ENCODE results near the gene WNK2.
A peak's percentile ranks its signal among the peaks of the same experiment; 100 is the strongest.

The WNK2 gene

GRCh38 chr9:93299418-93300174, 115.7 kb downstream of the WNK2 start:
- Histone ChIP-seq H3K27me3 (ENCODE audit: control insufficient read depth in 3 of 3, insufficient read depth in 3 of 3, low read depth in 1 of 3, low read length in 3 of 3) (no peaks in the 10 kb centered on the region), H4K91ac (ENCODE audit: low read depth, low read length, poor library complexity) (no peak overlapping the region), H3K9ac (ENCODE audit: low read depth, low read length, poor library complexity) (no peak overlapping the region), H2BK12ac (ENCODE audit: low read length) (no peak overlapping the region), H3K23ac (ENCODE audit: low read depth, low read length, poor library complexity) (peak overlapping the region; percentile 43), H2BK15ac (ENCODE audit: low read length) (no peak overlapping the region), H3K4me2 (ENCODE audit: insufficient read depth, low read length, poor library complexity, severe bottlenecking) (no peak overlapping the region), H3K4ac (ENCODE audit: low read length) (no peak overlapping the region), H2BK5ac (ENCODE audit: low read length) (no peak overlapping the region), H2AK5ac (ENCODE audit: low read depth, low read length) (no peak overlapping the region), H3K4me3 (ENCODE audit: low read length in 2 of 2) (no peak overlapping the region), H3K9me3 (replicated peaks in 1 of 2; ENCODE audit: control insufficient read depth in 2 of 2, insufficient read depth in 1 of 2, low read depth in 1 of 2, low read length in 2 of 2) (no peaks in the 10 kb centered on the region), H4K8ac (ENCODE audit: low read depth, low read length) (no peak overlapping the region), H3K4me1 (ENCODE audit: control insufficient read depth in 2 of 2, insufficient read depth in 1 of 2, low read depth in 1 of 2, low read length in 2 of 2) (peaks cover 0 to 5% of the 10 kb centered on the region in 2 donors), H3K14ac (ENCODE audit: low read length) (no peak overlapping the region), H3K79me1 (ENCODE audit: low read depth, low read length) (peaks cover 7% of the 10 kb centered on the region), H2BK120ac (ENCODE audit: low read depth, low read length) (no peak overlapping the region), H3K27ac (replicated peaks; ENCODE audit: low read length) (no peak overlapping the region), H3K36me3 (replicated peaks in 1 of 2; ENCODE audit: control insufficient read depth in 2 of 2, insufficient read depth in 2 of 2, low read length in 2 of 2) (peaks cover 0 to 6% of the 10 kb centered on the region in 2 donors), H3K18ac (ENCODE audit: low read length) (no peak overlapping the region), H2AFZ (ENCODE audit: low read length) (no peak overlapping the region)
- WGBS, 2 donors (ENCODE audit: extremely low coverage in 2 of 2, insufficient read length in 2 of 2, insufficient replicate concordance in 1 of 2): no CpG with 5 or more reads among the region's 26 CpGs
- DNase-seq (ENCODE audit: low spot score): no peak

- H3K27ac ChIP-seq (replicated peaks; ENCODE audit: low read length): no peak overlapping the region
- H3K4me3 ChIP-seq (ENCODE audit: low read length in 2 of 2): no peak overlapping the region
- H4K8ac ChIP-seq (ENCODE audit: low read depth, low read length): no peak overlapping the region
- peak overlapping the region; percentile 80 for H3K23ac ChIP-seq (ENCODE audit: low read depth, low read length, poor library complexity)
- H3K79me1 ChIP-seq (ENCODE audit: low read depth, low read length): peaks cover 7% of the 10 kb centered on the region
- no peak overlapping the region for H2AK5ac ChIP-seq (ENCODE audit: low read depth, low read length)
- peak overlapping the region; percentile 57 for H3K18ac ChIP-seq (ENCODE audit: low read length)
- peaks cover 0 to 6% of the 10 kb centered on the region in 2 donors for H3K36me3 ChIP-seq (replicated peaks in 1 of 2; ENCODE audit: control insufficient read depth in 2 of 2, insufficient read depth in 2 of 2, low read length in 2 of 2)
- H2BK12ac ChIP-seq (ENCODE audit: low read length): no peak overlapping the region
- H3K4ac ChIP-seq (ENCODE audit: low read length): no peak overlapping the region
- peaks cover 0 to 7% of the 10 kb centered on the region in 2 donors for H3K4me1 ChIP-seq (ENCODE audit: control insufficient read depth in 2 of 2, insufficient read depth in 1 of 2, low read depth in 1 of 2, low read length in 2 of 2)
- H3K14ac ChIP-seq (ENCODE audit: low read length): no peak overlapping the region
- no peak overlapping the region for H2BK15ac ChIP-seq (ENCODE audit: low read length)
- no peaks in the 10 kb centered on the region for H3K9me3 ChIP-seq (replicated peaks in 1 of 2; ENCODE audit: control insufficient read depth in 2 of 2, insufficient read depth in 1 of 2, low read depth in 1 of 2, low read length in 2 of 2)
- no CpG with 5 or more reads among the region's 14 CpGs for WGBS, 2 donors (ENCODE audit: extremely low coverage in 2 of 2, insufficient read length in 2 of 2, insufficient replicate concordance in 1 of 2)
- no peak overlapping the region for H3K4me2 ChIP-seq (ENCODE audit: insufficient read depth, low read length, poor library complexity, severe bottlenecking)
- no peak overlapping the region for H2BK120ac ChIP-seq (ENCODE audit: low read depth, low read length)
- DNase-seq (ENCODE audit: low spot score): no peak
- no peak overlapping the region for H3K9ac ChIP-seq (ENCODE audit: low read depth, low read length, poor library complexity)
- no peak overlapping the region for H2BK5ac ChIP-seq (ENCODE audit: low read length)
- H2AFZ ChIP-seq (ENCODE audit: low read length): no peak overlapping the region
- H4K91ac ChIP-seq (ENCODE audit: low read depth, low read length, poor library complexity): no peak overlapping the region
- H3K27me3 ChIP-seq (ENCODE audit: control insufficient read depth in 3 of 3, insufficient read depth in 3 of 3, low read depth in 1 of 3, low read length in 3 of 3): no peaks in the 10 kb centered on the region
These were observed 116.2 kb downstream of the WNK2 start for GRCh38 chr9:93300175-93300572.

GRCh38 chr9:93300585-93301081, 116.7 kb downstream of the WNK2 start:
- Histone ChIP-seq H3K27me3 (ENCODE audit: control insufficient read depth in 3 of 3, insufficient read depth in 3 of 3, low read depth in 1 of 3, low read length in 3 of 3) (no peaks in the 10 kb centered on the region), H2BK120ac (ENCODE audit: low read depth, low read length) (no peak overlapping the region), H2BK12ac (ENCODE audit: low read length) (no peak overlapping the region), H3K4ac (ENCODE audit: low read length) (no peak overlapping the region), H4K8ac (ENCODE audit: low read depth, low read length) (no peak overlapping the region), H2BK15ac (ENCODE audit: low read length) (no peak overlapping the region), H3K23ac (ENCODE audit: low read depth, low read length, poor library complexity) (peak overlapping the region; percentile 80), H3K79me1 (ENCODE audit: low read depth, low read length) (peaks cover 7% of the 10 kb centered on the region), H3K4me1 (ENCODE audit: control insufficient read depth in 2 of 2, insufficient read depth in 1 of 2, low read depth in 1 of 2, low read length in 2 of 2) (peaks cover 0 to 7% of the 10 kb centered on the region in 2 donors), H3K4me2 (ENCODE audit: insufficient read depth, low read length, poor library complexity, severe bottlenecking) (no peak overlapping the region), H3K9me3 (replicated peaks in 1 of 2; ENCODE audit: control insufficient read depth in 2 of 2, insufficient read depth in 1 of 2, low read depth in 1 of 2, low read length in 2 of 2) (no peaks in the 10 kb centered on the region), H3K14ac (ENCODE audit: low read length) (no peak overlapping the region), H3K36me3 (replicated peaks in 1 of 2; ENCODE audit: control insufficient read depth in 2 of 2, insufficient read depth in 2 of 2, low read length in 2 of 2) (peaks cover 0 to 6% of the 10 kb centered on the region in 2 donors), H3K18ac (ENCODE audit: low read length) (peak overlapping the region; percentile 64), H3K9ac (ENCODE audit: low read depth, low read length, poor library complexity) (peak overlapping the region; percentile 44), H2AFZ (ENCODE audit: low read length) (no peak overlapping the region), H3K27ac (replicated peaks; ENCODE audit: low read length) (no peak overlapping the region), H2BK5ac (ENCODE audit: low read length) (no peak overlapping the region), H3K4me3 (ENCODE audit: low read length in 2 of 2) (peak overlapping the region in 1 of 2 donors; percentile 13), H2AK5ac (ENCODE audit: low read depth, low read length) (no peak overlapping the region), H4K91ac (ENCODE audit: low read depth, low read length, poor library complexity) (no peak overlapping the region)
- no CpG with 5 or more reads among the region's 12 CpGs for WGBS, 2 donors (ENCODE audit: extremely low coverage in 2 of 2, insufficient read length in 2 of 2, insufficient replicate concordance in 1 of 2)
- no peak for DNase-seq (ENCODE audit: low spot score)

- H2AFZ ChIP-seq (ENCODE audit: low read length): no peak overlapping the region
- H3K4ac ChIP-seq (ENCODE audit: low read length): no peak overlapping the region
- no peak overlapping the region for H2BK5ac ChIP-seq (ENCODE audit: low read length)
- no peak overlapping the region for H2BK12ac ChIP-seq (ENCODE audit: low read length)
- H2BK120ac ChIP-seq (ENCODE audit: low read depth, low read length): no peak overlapping the region
- no peak overlapping the region for H3K27ac ChIP-seq (replicated peaks; ENCODE audit: low read length)
- no peak overlapping the region for H4K8ac ChIP-seq (ENCODE audit: low read depth, low read length)
- H3K18ac ChIP-seq (ENCODE audit: low read length): peak overlapping the region; percentile 48
- H3K4me1 ChIP-seq (ENCODE audit: control insufficient read depth in 2 of 2, insufficient read depth in 1 of 2, low read depth in 1 of 2, low read length in 2 of 2): peaks cover 0 to 7% of the 10 kb centered on the region in 2 donors
- H3K4me2 ChIP-seq (ENCODE audit: insufficient read depth, low read length, poor library complexity, severe bottlenecking): no peak overlapping the region
- H3K79me1 ChIP-seq (ENCODE audit: low read depth, low read length): peaks cover 7% of the 10 kb centered on the region
- no peak overlapping the region for H3K9ac ChIP-seq (ENCODE audit: low read depth, low read length, poor library complexity)
- no peaks in the 10 kb centered on the region for H3K27me3 ChIP-seq (ENCODE audit: control insufficient read depth in 3 of 3, insufficient read depth in 3 of 3, low read depth in 1 of 3, low read length in 3 of 3)
- H2BK15ac ChIP-seq (ENCODE audit: low read length): no peak overlapping the region
- no peak overlapping the region for H3K23ac ChIP-seq (ENCODE audit: low read depth, low read length, poor library complexity)
- DNase-seq (ENCODE audit: low spot score): no peak
- no peak overlapping the region for H4K91ac ChIP-seq (ENCODE audit: low read depth, low read length, poor library complexity)
- WGBS, 2 donors (ENCODE audit: extremely low coverage in 2 of 2, insufficient read length in 2 of 2, insufficient replicate concordance in 1 of 2): no CpG with 5 or more reads among the region's 17 CpGs
- no peak overlapping the region for H3K4me3 ChIP-seq (ENCODE audit: low read length in 2 of 2)
- peaks cover 0 to 6% of the 10 kb centered on the region in 2 donors for H3K36me3 ChIP-seq (replicated peaks in 1 of 2; ENCODE audit: control insufficient read depth in 2 of 2, insufficient read depth in 2 of 2, low read length in 2 of 2)
- peak overlapping the region; percentile 47 for H3K14ac ChIP-seq (ENCODE audit: low read length)
- peak overlapping the region; percentile 56 for H2AK5ac ChIP-seq (ENCODE audit: low read depth, low read length)
- no peaks in the 10 kb centered on the region for H3K9me3 ChIP-seq (replicated peaks in 1 of 2; ENCODE audit: control insufficient read depth in 2 of 2, insufficient read depth in 1 of 2, low read depth in 1 of 2, low read length in 2 of 2)
These were observed 117.4 kb downstream of the WNK2 start for GRCh38 chr9:93301291-93301811.

Measured in neuronal stem cell (in vitro differentiated cells).